CD4-positive, alpha-beta memory T cell (primary cell): ENCODE measurements around the gene INA. TPM values are rescaled to one million over a fixed set of nuclear protein-coding genes. Genes with fewer than 3 reads are reported as not detected.

Experiments used
- CTCF ChIA-PET: fragments of 350-600 bp; sonication (Branson Sonifier 250); formaldehyde crosslinking; loops from one replicate; lab custom pipeline; 2021; ENCODE audit warnings: inconsistent platforms; ENCODE audit not compliant: partially characterized antibody; lab: Charles Lee
- POLR2A ChIA-PET: fragments of 350-600 bp; sonication (Branson Sonifier 250); formaldehyde crosslinking; loops from one replicate; lab custom pipeline; 2021; ENCODE audit not compliant: partially characterized antibody; lab: Charles Lee
- DNase-seq, 5 donors: peaks; one replicate each; pipeline versions ENCODE4 v3.0.0 to v3.0.0-alpha.2; 2020 to 2022; ENCODE audit warnings: mixed read lengths in 1 of 5
- H3K27ac ChIP-seq: one replicate; pipeline ENCODE4 v1.7.0; 2013; ENCODE audit warnings: low read depth, low read length
- H3K27me3 ChIP-seq: 2 replicates; pipeline ENCODE4 v1.7.0; 2013; ENCODE audit warnings: mild to moderate bottlenecking, low read length, moderate library complexity; ENCODE audit not compliant: insufficient read depth
- H3K36me3 ChIP-seq: 2 replicates; pipeline ENCODE4 v1.7.0; 2013; ENCODE audit warnings: mild to moderate bottlenecking, low read length, moderate library complexity; ENCODE audit not compliant: insufficient read depth
- H3K4me1 ChIP-seq: 2 replicates; pipeline ENCODE4 v1.7.0; 2013; ENCODE audit warnings: mild to moderate bottlenecking, low read length, moderate library complexity; ENCODE audit not compliant: insufficient read depth
- H3K4me3 ChIP-seq, 2 donors: one replicate each; pipeline ENCODE4 v1.7.0; 2013; ENCODE audit warnings: low read length in 2 of 2, mild to moderate bottlenecking in 1 of 2
- H3K9me3 ChIP-seq, 2 donors: one replicate each; pipeline ENCODE4 v1.7.0; 2013; ENCODE audit warnings: low read length in 2 of 2, control low read depth in 1 of 2; ENCODE audit not compliant: control insufficient read depth in 1 of 2
- H3K27ac Mint-ChIP-seq, 7 donors: one replicate each; pipeline ENCODE4 v1.8.0; 2020 to 2021; ENCODE audit warnings: mixed read lengths in 7 of 7, mild to moderate bottlenecking in 6 of 7, inconsistent platforms in 3 of 7, moderate library complexity in 3 of 7
- H3K27me3 Mint-ChIP-seq, 2 donors: one replicate each; pipeline ENCODE4 v1.8.0; 2020 to 2021; ENCODE audit warnings: mixed read lengths in 2 of 2
- H3K36me3 Mint-ChIP-seq, 2 donors: one replicate each; pipeline ENCODE4 v1.8.0; 2020 to 2021; ENCODE audit warnings: mixed read lengths in 2 of 2, inconsistent platforms in 1 of 2, mild to moderate bottlenecking in 1 of 2
- H3K4me1 Mint-ChIP-seq, 4 donors: one replicate each; pipeline ENCODE4 v1.8.0; 2020 to 2021; ENCODE audit warnings: mixed read lengths in 4 of 4, mild to moderate bottlenecking in 1 of 4
- H3K4me3 Mint-ChIP-seq, 8 donors: one replicate each; pipeline ENCODE4 v1.8.0; 2020 to 2021; ENCODE audit warnings: mixed read lengths in 8 of 8, mild to moderate bottlenecking in 7 of 8, moderate library complexity in 6 of 8, inconsistent platforms in 3 of 8
- H3K9me3 Mint-ChIP-seq, 8 donors: one replicate each; pipeline ENCODE4 v1.8.0; 2020 to 2021; ENCODE audit warnings: mixed read lengths in 8 of 8, mild to moderate bottlenecking in 5 of 8, inconsistent platforms in 3 of 8, moderate library complexity in 1 of 8
- intact Hi-C: fragments of 100-400 bp; cut with micrococcal nuclease; formaldehyde crosslinking; loops from one replicate; pipeline ENCODE4 v1.15.1; 2023
- polyA plus RNA-seq, 2 donors: library from polyadenylated mRNA; unstranded; fragments of 300-500 nt; fragmentation: Illumina TruSeq; gene quantifications; one replicate each; pipeline ENCODE4 v1.2.3, GENCODE V29; 2021
- total RNA-seq, 2 experiments: library from RNA; stranded (reverse); gene quantifications; one replicate each; pipeline ENCODE4 v1.2.3, GENCODE V29; 2021

Gene INA
- total RNA-seq (not detected), polyA plus RNA-seq (not detected)

GRCh38 chr10:103276896-103277712 is at the start of gene INA:
INA (plus strand) TSS chr10:103277138; CDS start chr10:103277212, 74 bp downstream.
- Mint-ChIP-seq H3K4me1 (peaks cover 3 to 21% (median 6%) of the 10 kb centered on the region in 4 donors), H3K4me3 (peak within 1 kb of the TSS; percentile 44 to 78 (median 66)), H3K27me3 (peaks cover 19 to 45% of the 10 kb centered on the region in 2 donors), H3K9me3 (peaks cover 0 to 10% (median 7%) of the 10 kb centered on the region in 8 donors), H3K27ac (no peak within 1 kb of the TSS), H3K36me3 (peaks cover 0 to 9% of the 10 kb centered on the region in 2 donors)
- peaks cover 34% of the 10 kb centered on the region for H3K27me3 ChIP-seq
- intact Hi-C loops = no loop called here
- H3K9me3 ChIP-seq = no peaks in the 10 kb centered on the region
- H3K4me3 ChIP-seq = no peak within 1 kb of the TSS
- POLR2A ChIA-PET = no interaction called here
- CTCF ChIA-PET = interaction anchor here (1.1 kb wide), 1 partner anchor 33 kb away, joined by 3 read pairs; no protein-coding TSS in a partner anchor
- no peaks in the 10 kb centered on the region for H3K36me3 ChIP-seq
- no peak within 1 kb of the TSS for H3K27ac ChIP-seq
- peaks cover 22% of the 10 kb centered on the region for H3K4me1 ChIP-seq
- peak in 1 of 5 donors; percentile 41 for DNase-seq

GRCh38 chr10:103227416-103227815 is 49.5 kb upstream of the INA start:
- no peak overlapping the region for H3K4me3 Mint-ChIP-seq
- no peaks in the 10 kb centered on the region for H3K4me1 Mint-ChIP-seq
- ChIA-PET POLR2A (no interaction called here), CTCF (interaction anchor here (3.3 kb wide), 1 partner anchor 17 kb away, joined by 11 read pairs; no protein-coding TSS in a partner anchor)
- Histone ChIP-seq H3K9me3 (peaks cover 0 to 4% of the 10 kb centered on the region in 2 donors), H3K36me3 (no peaks in the 10 kb centered on the region), H3K27ac (no peak overlapping the region), H3K4me1 (no peaks in the 10 kb centered on the region), H3K27me3 (no peaks in the 10 kb centered on the region), H3K4me3 (no peak overlapping the region)
- H3K27ac Mint-ChIP-seq = no peak overlapping the region
- intact Hi-C loops = no loop called here
- H3K36me3 Mint-ChIP-seq = peaks cover 6 to 13% of the 10 kb centered on the region in 2 donors
- no peak for DNase-seq
- peaks cover 2 to 23% (median 15%) of the 10 kb centered on the region in 8 donors for H3K9me3 Mint-ChIP-seq
- peaks cover under 1 to 2% of the 10 kb centered on the region in 2 donors for H3K27me3 Mint-ChIP-seq

GRCh38 chr10:103231047-103231551 is 45.8 kb upstream of the INA start:
- Mint-ChIP-seq H3K4me3 (no peak overlapping the region), H3K27ac (no peak overlapping the region), H3K9me3 (no peaks in the 10 kb centered on the region), H3K36me3 (no peaks in the 10 kb centered on the region), H3K4me1 (no peaks in the 10 kb centered on the region), H3K27me3 (peaks cover 1 to 3% of the 10 kb centered on the region in 2 donors)
- no peaks in the 10 kb centered on the region for H3K27me3 ChIP-seq
- no peak overlapping the region for H3K27ac ChIP-seq
- H3K9me3 ChIP-seq = no peaks in the 10 kb centered on the region
- intact Hi-C loops = no loop called here
- no peaks in the 10 kb centered on the region for H3K36me3 ChIP-seq
- H3K4me1 ChIP-seq = no peaks in the 10 kb centered on the region
- no peak overlapping the region for H3K4me3 ChIP-seq
- ChIA-PET CTCF (interaction anchor here (1.3 to 1.9 kb wide), 2 partner anchors 14 to 314 kb away, joined by 3 to 5 read pairs; no protein-coding TSS in a partner anchor), POLR2A (no interaction called here)
- DNase-seq = no peak

GRCh38 chr10:103232131-103232673 is 44.7 kb upstream of the INA start:
- no peaks in the 10 kb centered on the region for H3K36me3 ChIP-seq
- H3K4me1 ChIP-seq = no peaks in the 10 kb centered on the region
- Mint-ChIP-seq H3K4me3 (no peak overlapping the region), H3K36me3 (no peaks in the 10 kb centered on the region), H3K27ac (no peak overlapping the region), H3K4me1 (no peaks in the 10 kb centered on the region), H3K9me3 (no peaks in the 10 kb centered on the region), H3K27me3 (peaks cover 1 to 3% of the 10 kb centered on the region in 2 donors)
- no peak overlapping the region for H3K27ac ChIP-seq
- ChIA-PET CTCF (interaction anchor here (1.0 to 1.9 kb wide), 2 partner anchors 12 to 315 kb away, joined by 3 to 5 read pairs; no protein-coding TSS in a partner anchor), POLR2A (no interaction called here)
- H3K9me3 ChIP-seq = no peaks in the 10 kb centered on the region
- H3K27me3 ChIP-seq = no peaks in the 10 kb centered on the region
- intact Hi-C loops = no loop called here
- H3K4me3 ChIP-seq = no peak overlapping the region
- no peak for DNase-seq

GRCh38 chr10:103232772-103233488 is 44.0 kb upstream of the INA start:
- CTCF ChIA-PET = no interaction called here

GRCh38 chr10:103235775-103236174 is 41.2 kb upstream of the INA start:
- POLR2A ChIA-PET = no interaction called here
- Mint-ChIP-seq H3K4me3 (no peak overlapping the region), H3K4me1 (peaks cover 4 to 10% (median 6%) of the 10 kb centered on the region in 4 donors), H3K9me3 (no peaks in the 10 kb centered on the region), H3K27ac (no peak overlapping the region), H3K27me3 (peaks cover 1 to 3% of the 10 kb centered on the region in 2 donors), H3K36me3 (no peaks in the 10 kb centered on the region)
- intact Hi-C loops = no loop called here
- H3K4me3 ChIP-seq = no peak overlapping the region
- H3K27ac ChIP-seq = no peak overlapping the region
- H3K27me3 ChIP-seq = no peaks in the 10 kb centered on the region
- no peaks in the 10 kb centered on the region for H3K36me3 ChIP-seq
- H3K4me1 ChIP-seq = no peaks in the 10 kb centered on the region
- CTCF ChIA-PET = interaction anchor here (1.7 kb wide), 1 partner anchor 8 kb away, joined by 6 read pairs; no protein-coding TSS in a partner anchor
- H3K9me3 ChIP-seq = no peaks in the 10 kb centered on the region
- no peak for DNase-seq

More at GRCh38 chr10:103232772-103233488, 44.0 kb upstream of the INA start:
- intact Hi-C loops = no loop called here
- Mint-ChIP-seq H3K4me1 (no peaks in the 10 kb centered on the region), H3K27ac (peak overlapping the region in 1 of 7 donors; percentile 9), H3K36me3 (no peaks in the 10 kb centered on the region), H3K9me3 (no peaks in the 10 kb centered on the region), H3K4me3 (no peak overlapping the region), H3K27me3 (peaks cover 1 to 3% of the 10 kb centered on the region in 2 donors)
- Histone ChIP-seq H3K4me3 (no peak overlapping the region), H3K27ac (no peak overlapping the region), H3K27me3 (no peaks in the 10 kb centered on the region), H3K36me3 (no peaks in the 10 kb centered on the region), H3K4me1 (no peaks in the 10 kb centered on the region), H3K9me3 (no peaks in the 10 kb centered on the region)
- DNase-seq = no peak
- POLR2A ChIA-PET = no interaction called here
